ENCODE results near the gene ADCK1.
"Not testable (repeated sequence)": the region's sequence is repeated elsewhere in the genome, so short reads cannot be mapped to it uniquely, and the experiment has no call there.

The ADCK1 gene

GRCh38 chr14:77799863-77800730, at the start of gene ADCK1:
Gene ADCK1 (plus strand): TSS chr14:77800109. CDS start chr14:77818979, 18,870 bp downstream.
- DNase-seq: peak; percentile 87 to 99 (median 91)
- intact Hi-C loops (cut with DNase I): loop anchor here (2.0 kb wide), 1 partner anchor 39 kb away; the partner anchor contains the start of gene SNW1

GRCh38 chr14:77752266-77752665, 47.6 kb upstream of the ADCK1 start:
- intact Hi-C loops (cut with DNase I): no loop called here
- DNase-seq: no peak

GRCh38 chr14:77752799-77753516, 47.0 kb upstream of the ADCK1 start:
- DNase-seq: no peak
- intact Hi-C loops (cut with DNase I): no loop called here

- peak; percentile 93 to 99 (median 96) for DNase-seq
- intact Hi-C loops (cut with DNase I): loop anchor here (2.0 to 5.0 kb wide), 2 partner anchors 40 to 53 kb away; partner anchors contain the start of genes ADCK1, ALKBH1 and SLIRP
Observed at GRCh38 chr14:77760381-77761204, 39.3 kb upstream of the ADCK1 start, which contains the start of gene SNW1. Gene SNW1 (minus strand): TSS chr14:77761156. CDS start chr14:77761127, 29 bp downstream.

- peak in 2 of 10 donors; percentile 3 to 33 for DNase-seq
Observed at GRCh38 chr14:77761205-77761931, 38.5 kb upstream of the ADCK1 start.

GRCh38 chr14:77763316-77763715, 36.6 kb upstream of the ADCK1 start:
- intact Hi-C loops (cut with DNase I): loop anchor here (5.0 kb wide), 1 partner anchor 56 kb away; the partner anchor contains the start of genes ALKBH1 and SLIRP
- no peak for DNase-seq

More at GRCh38 chr14:77761205-77761931, 38.5 kb upstream of the ADCK1 start:
- intact Hi-C loops (cut with DNase I): loop anchor here (2.0 to 5.0 kb wide), 2 partner anchors 39 to 54 kb away; partner anchors contain the start of genes ADCK1, ALKBH1 and SLIRP

GRCh38 chr14:77763978-77764377, 35.9 kb upstream of the ADCK1 start:
- intact Hi-C loops (cut with DNase I): loop anchor here (5.0 kb wide), 1 partner anchor 57 kb away; the partner anchor contains the start of genes ALKBH1 and SLIRP
- DNase-seq: no peak

GRCh38 chr14:77768442-77769069, 31.4 kb upstream of the ADCK1 start:
- intact Hi-C loops (cut with DNase I); DNase-seq: not testable (repeated sequence)

- DNase-seq; intact Hi-C loops (cut with DNase I): not testable (repeated sequence)
Observed at GRCh38 chr14:77773966-77774365, 25.9 kb upstream of the ADCK1 start.

GRCh38 chr14:77782202-77782601, 17.7 kb upstream of the ADCK1 start:
- intact Hi-C loops (cut with DNase I): no loop called here
- DNase-seq: no peak

- no peak for DNase-seq
- intact Hi-C loops (cut with DNase I): no loop called here
Observed at GRCh38 chr14:77786148-77786547, 13.8 kb upstream of the ADCK1 start.

GRCh38 chr14:77790566-77791224, 9.2 kb upstream of the ADCK1 start:
- DNase-seq: peak in 2 of 10 donors; percentile 8 to 20

GRCh38 chr14:77791225-77791600, 8.7 kb upstream of the ADCK1 start:
- DNase-seq: no peak

More at GRCh38 chr14:77790566-77791224, 9.2 kb upstream of the ADCK1 start:
- intact Hi-C loops (cut with DNase I): no loop called here

GRCh38 chr14:77793255-77793654, 6.7 kb upstream of the ADCK1 start:
- intact Hi-C loops (cut with DNase I); DNase-seq: not testable (repeated sequence)

More at GRCh38 chr14:77791225-77791600, 8.7 kb upstream of the ADCK1 start:
- intact Hi-C loops (cut with DNase I): no loop called here

GRCh38 chr14:77794357-77794756, 5.6 kb upstream of the ADCK1 start:
- no peak for DNase-seq
- intact Hi-C loops (cut with DNase I): no loop called here

GRCh38 chr14:77799456-77799855, 453 bp upstream of the ADCK1 start:
- DNase-seq; intact Hi-C loops (cut with DNase I): not testable (repeated sequence)

- DNase-seq: no peak
- intact Hi-C loops (cut with DNase I): loop anchor here (2.0 kb wide), 1 partner anchor 40 kb away; the partner anchor contains the start of gene SNW1
Observed at GRCh38 chr14:77800814-77801213, 905 bp downstream of the ADCK1 start.

GRCh38 chr14:77804592-77804991, 4.7 kb downstream of the ADCK1 start:
- no peak for DNase-seq
- intact Hi-C loops (cut with DNase I): no loop called here

Data from posterior cingulate gyrus (tissue), 11 donors.